ENCODE measurements around the gene SLFN12.

The SLFN12 gene

GRCh38 chr17:35376245-35376644 is 56.1 kb downstream of the SLFN12 start:
- TF ChIP-seq CTCF (IDR thresholded peaks at IDR 0.05; ENCODE audit: low read depth, low read length), result no peak
- no peak overlapping the region for H3K4me3 ChIP-seq (ENCODE audit: low read depth, low read length)

- TF ChIP-seq CTCF (IDR thresholded peaks at IDR 0.05; ENCODE audit: low read depth, low read length), result no peak
- H3K4me3 ChIP-seq (ENCODE audit: low read depth, low read length), result peak overlapping the region; percentile 81
Observed at GRCh38 chr17:35374766-35375344, 57.4 kb downstream of the SLFN12 start.

GRCh38 chr17:35373984-35374765 is 58.1 kb downstream of the SLFN12 start:
- H3K4me3 ChIP-seq (ENCODE audit: low read depth, low read length), result peak overlapping the region; percentile 81
- no peak for TF ChIP-seq CTCF (IDR thresholded peaks at IDR 0.05; ENCODE audit: low read depth, low read length)

DNA sequence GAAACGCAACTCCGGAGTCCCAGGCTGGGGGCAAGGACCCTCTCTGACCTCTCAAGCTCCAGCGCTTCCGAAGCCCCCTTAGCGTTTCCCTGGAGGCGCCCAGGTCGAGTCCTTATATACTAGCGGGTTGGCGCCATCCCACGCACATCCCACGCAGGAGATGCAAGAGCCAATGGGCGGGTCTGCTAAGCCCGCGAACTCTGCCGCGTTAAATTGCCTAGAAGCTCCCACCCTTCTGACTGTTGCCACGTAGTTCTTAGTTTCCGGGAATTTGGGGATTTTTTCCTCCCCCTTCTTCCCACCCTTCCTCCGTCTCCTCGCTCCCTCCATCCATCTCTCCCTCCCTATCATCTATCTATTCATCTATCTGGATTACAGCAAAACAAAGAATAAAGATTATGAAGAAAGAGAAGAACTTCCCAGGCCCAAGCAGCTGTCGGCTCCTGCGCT is 58.7 kb downstream of the SLFN12 start, which contains the start of gene SLFN11:
TSS of gene SLFN11 (minus strand) at position 88 of the 450 bp plus-strand sequence. CDS start 9,814 bp downstream, outside the sequence.
- peak within 1 kb of the TSS; percentile 81 for H3K4me3 ChIP-seq (ENCODE audit: low read depth, low read length)
- no peak for TF ChIP-seq CTCF (IDR thresholded peaks at IDR 0.05; ENCODE audit: low read depth, low read length)

- H3K4me3 ChIP-seq (ENCODE audit: low read depth, low read length), result peak overlapping the region; percentile 81
- TF ChIP-seq CTCF (IDR thresholded peaks at IDR 0.05; ENCODE audit: low read depth, low read length), result no peak
Observed at GRCh38 chr17:35372846-35373533, 59.3 kb downstream of the SLFN12 start.

GRCh38 chr17:35371934-35372333 is 60.4 kb downstream of the SLFN12 start:
- TF ChIP-seq CTCF (IDR thresholded peaks at IDR 0.05; ENCODE audit: low read depth, low read length), result no peak
- peak overlapping the region; percentile 81 for H3K4me3 ChIP-seq (ENCODE audit: low read depth, low read length)

All from WI38 (cell line).